Stimulated activated naive CD8-positive, alpha-beta T cell treated with anti-CD3 and anti-CD28 coated beads, Interleukin-15, amount 100 ng/mL, for 72 hours (primary cell): ENCODE measurements around the gene CAVIN1.
"Not testable (repeated sequence)": the region's sequence is repeated elsewhere in the genome, so short reads cannot be mapped to it uniquely, and the experiment has no call there.

Experiments used
- ATAC-seq: fragments of 150-1000 bp; cut with Tn5 transposase; 2 replicates; pipeline ENCODE4 v1.10.0; 2021; ENCODE audit warnings: mild to moderate bottlenecking, moderate library complexity
- DNase-seq, 2 donors: peaks; one replicate each; pipeline ENCODE4 v3.0.0; 2021 to 2022
- H3K27ac Mint-ChIP-seq, 2 donors: one replicate each; pipeline ENCODE4 v1.8.0; 2022; ENCODE audit warnings: mild to moderate bottlenecking in 2 of 2, mixed read lengths in 2 of 2, moderate library complexity in 2 of 2
- H3K27me3 Mint-ChIP-seq: one replicate; pipeline ENCODE4 v1.8.0; 2022; ENCODE audit warnings: mixed read lengths
- H3K4me1 Mint-ChIP-seq: one replicate; pipeline ENCODE4 v1.8.0; 2022; ENCODE audit warnings: mild to moderate bottlenecking, mixed read lengths
- H3K4me3 Mint-ChIP-seq, 2 donors: one replicate each; pipeline ENCODE4 v1.8.0; 2022; ENCODE audit warnings: mild to moderate bottlenecking in 2 of 2, mixed read lengths in 2 of 2, moderate library complexity in 1 of 2
- H3K9me3 Mint-ChIP-seq, 2 donors: one replicate each; pipeline ENCODE4 v1.8.0; 2022; ENCODE audit warnings: mixed read lengths in 2 of 2

CAVIN1 gene

DNA sequence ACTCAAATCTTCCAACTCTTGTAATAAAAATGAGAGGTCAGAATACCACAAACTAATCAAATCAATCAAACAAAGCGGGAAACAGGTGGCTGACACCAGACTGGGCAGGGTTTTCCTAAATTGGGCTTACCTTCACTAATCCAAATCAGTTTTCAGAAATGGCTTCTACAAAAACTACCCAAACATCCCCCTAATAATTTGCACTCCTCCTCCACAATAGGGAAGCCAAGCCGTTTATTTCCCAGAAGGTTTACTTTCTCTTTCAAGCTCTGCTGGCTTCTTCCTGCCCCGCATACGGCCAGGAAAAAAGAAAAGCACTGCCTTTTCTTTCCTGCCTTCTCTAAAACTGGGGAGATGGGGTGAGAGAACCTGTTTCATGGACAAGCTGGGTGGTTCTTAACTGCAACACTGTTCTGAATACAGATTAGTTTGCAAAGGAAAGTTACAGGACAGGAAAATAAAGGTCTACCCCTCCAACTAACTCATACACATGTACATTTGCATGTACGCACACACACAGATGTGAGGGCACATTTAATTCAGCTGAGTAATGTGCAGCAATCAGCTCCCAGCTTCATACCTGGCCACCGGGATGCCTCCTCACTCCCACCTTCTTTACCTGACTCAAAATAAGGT lies 44.0 kb downstream of the CAVIN1 start:
- peak; percentile 85 for ATAC-seq
- Mint-ChIP-seq H3K4me1 (peaks cover 88% of the 10 kb centered on the region), H3K9me3 (no peaks in the 10 kb centered on the region)

DNA sequence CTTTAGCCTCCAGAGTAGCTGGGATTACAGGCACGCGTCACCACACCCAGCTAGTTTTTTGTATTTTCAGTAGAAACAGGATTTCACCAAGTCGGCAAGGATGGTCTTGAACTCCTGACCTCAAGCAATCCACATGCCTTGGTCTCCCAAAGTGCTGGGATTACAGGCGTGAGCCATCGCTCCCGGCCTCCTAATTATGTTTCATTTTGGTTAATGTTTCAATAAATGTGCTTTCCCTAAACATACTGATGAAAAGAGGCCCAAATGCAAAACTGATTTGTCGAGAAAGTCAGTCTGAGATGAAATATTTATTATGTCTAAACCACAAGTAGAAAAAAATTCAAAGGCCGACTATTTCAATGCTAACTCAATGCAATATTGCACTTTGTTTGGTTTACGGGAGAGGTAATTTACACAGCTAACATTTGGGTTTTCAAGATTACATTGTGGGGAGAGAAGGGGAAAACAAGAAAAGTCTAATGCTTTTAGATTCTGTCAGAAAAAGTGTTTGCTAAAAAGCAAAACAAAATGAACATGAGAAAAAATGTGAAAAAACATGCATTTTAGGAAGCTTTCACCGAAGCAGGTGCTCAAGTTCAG lies 44.6 kb downstream of the CAVIN1 start:
- peaks cover 85% of the 10 kb centered on the region for H3K4me1 Mint-ChIP-seq
- DNase-seq: no peak
- ATAC-seq: peak; percentile 59
- peak overlapping the region; percentile 76 to 81 for H3K4me3 Mint-ChIP-seq
- H3K9me3 Mint-ChIP-seq: no peaks in the 10 kb centered on the region
- H3K27me3 Mint-ChIP-seq: no peaks in the 10 kb centered on the region
- H3K27ac Mint-ChIP-seq: peak overlapping the region; percentile 23 to 86

More for the DNA sequence above, 44.0 kb downstream of the CAVIN1 start:
- DNase-seq: peak in 1 of 2 donors; percentile 26
- peak overlapping the region; percentile 57 to 93 for H3K27ac Mint-ChIP-seq
- H3K4me3 Mint-ChIP-seq: peak overlapping the region; percentile 76 to 81
- no peaks in the 10 kb centered on the region for H3K27me3 Mint-ChIP-seq

DNA sequence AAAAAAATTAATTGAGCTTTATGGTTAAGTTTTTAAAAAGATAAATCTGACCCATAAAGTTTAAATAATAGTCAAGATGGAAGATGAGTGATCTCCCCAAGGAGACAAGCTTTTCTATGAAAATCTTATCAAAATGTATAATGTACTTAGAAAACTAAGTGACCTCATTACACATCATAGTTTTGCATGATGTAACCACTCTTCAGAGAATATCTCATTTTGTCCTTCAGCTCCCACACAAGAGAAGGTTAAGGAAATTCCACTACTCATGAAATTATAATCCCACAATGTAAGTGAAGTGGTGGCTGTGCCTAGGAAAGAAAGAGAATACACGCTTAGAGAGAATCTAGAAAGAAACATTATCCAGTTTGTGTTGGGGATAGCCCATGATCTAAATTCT lies 49.2 kb downstream of the CAVIN1 start:
- Mint-ChIP-seq H3K27me3 (no peaks in the 10 kb centered on the region), H3K4me1 (peaks cover 67% of the 10 kb centered on the region), H3K27ac (no peak overlapping the region), H3K9me3 (no peaks in the 10 kb centered on the region), H3K4me3 (no peak overlapping the region)
- DNase-seq: no peak
- no peak for ATAC-seq

DNA sequence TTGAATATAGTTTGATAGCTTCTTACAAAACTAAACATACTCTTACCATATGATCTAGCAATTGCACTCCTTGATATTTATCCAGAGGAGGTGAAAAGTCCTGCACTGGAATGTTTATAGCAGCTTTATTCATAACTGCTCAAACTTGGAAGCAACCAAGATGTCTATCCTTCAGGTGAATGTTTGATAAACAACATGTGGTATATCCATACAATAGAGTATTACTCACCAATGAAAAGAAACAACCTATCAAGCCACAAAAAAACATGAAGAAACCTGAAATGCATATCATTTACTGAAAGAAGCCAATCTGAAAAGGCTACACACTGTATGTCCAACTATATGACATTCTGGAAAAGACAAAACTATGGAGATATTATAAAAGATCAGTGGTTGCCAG lies 50.9 kb downstream of the CAVIN1 start:
- H3K9me3 Mint-ChIP-seq: no peaks in the 10 kb centered on the region
- no peak overlapping the region for H3K27ac Mint-ChIP-seq
- no peak overlapping the region for H3K4me3 Mint-ChIP-seq
- H3K27me3 Mint-ChIP-seq: no peaks in the 10 kb centered on the region
- no peak for ATAC-seq
- peaks cover 60% of the 10 kb centered on the region for H3K4me1 Mint-ChIP-seq
- DNase-seq: no peak

DNA sequence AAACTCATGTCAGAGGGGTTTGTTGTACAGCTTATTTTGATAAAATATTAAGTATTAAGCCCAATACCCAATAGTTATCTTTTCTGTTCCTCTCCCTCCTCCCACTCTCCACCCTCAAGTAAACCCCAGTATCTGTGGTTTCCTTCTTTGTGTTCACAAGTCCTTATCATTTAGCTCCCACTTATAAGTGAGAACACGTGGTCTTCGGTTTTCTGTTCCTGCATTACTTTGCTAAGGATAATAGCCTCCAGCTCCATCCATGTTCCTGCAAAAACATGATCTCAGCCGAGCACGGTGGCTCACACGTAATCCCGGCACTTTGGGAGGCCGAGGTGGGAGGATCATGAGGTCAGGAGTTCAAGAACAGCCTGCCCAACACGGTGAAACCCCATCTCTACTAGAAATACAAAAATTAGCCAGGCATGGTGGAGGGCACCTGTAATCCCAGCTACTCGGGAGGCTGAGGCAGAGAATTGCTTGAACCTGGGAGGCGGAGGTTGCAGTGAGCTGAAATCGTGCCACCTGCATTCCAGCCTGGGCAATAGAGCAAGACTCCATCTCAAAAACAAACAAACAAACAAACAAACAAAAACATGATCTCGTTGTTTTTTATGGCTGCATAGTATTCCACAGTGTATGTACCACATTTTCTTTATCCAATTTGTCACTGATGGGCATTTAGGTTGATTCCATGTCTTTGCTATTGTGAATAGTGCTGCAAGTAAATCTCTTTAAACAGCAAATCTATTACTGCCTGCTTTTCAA lies 54.1 kb downstream of the CAVIN1 start:
- peak overlapping the region in 1 of 2 donors; percentile 19 for H3K4me3 Mint-ChIP-seq
- peaks cover 69% of the 10 kb centered on the region for H3K4me1 Mint-ChIP-seq
- not testable (repeated sequence) for H3K27me3 Mint-ChIP-seq, H3K27ac Mint-ChIP-seq, ATAC-seq, DNase-seq, H3K9me3 Mint-ChIP-seq

DNA sequence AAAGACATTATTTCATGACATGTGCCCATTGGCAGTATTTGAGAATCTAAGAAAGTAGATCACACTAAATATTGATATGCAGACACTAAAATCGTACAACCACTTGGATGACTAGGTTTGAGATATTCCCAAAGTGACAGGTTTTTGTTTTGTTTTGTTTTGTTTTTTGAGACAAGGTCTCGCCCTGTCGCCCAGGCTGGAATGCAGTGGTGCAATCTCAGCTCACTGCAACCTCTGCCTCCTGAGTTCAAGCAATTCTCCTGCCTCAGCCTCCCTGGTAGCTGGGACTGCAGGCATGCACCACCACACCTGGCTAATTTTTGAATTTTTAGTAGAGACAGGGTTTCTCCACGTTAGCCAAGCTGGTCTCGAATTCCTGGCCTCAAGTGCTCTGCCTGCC lies 54.7 kb downstream of the CAVIN1 start:
- peaks cover 73% of the 10 kb centered on the region for H3K4me1 Mint-ChIP-seq
- H3K4me3 Mint-ChIP-seq, H3K27ac Mint-ChIP-seq, H3K27me3 Mint-ChIP-seq, DNase-seq, ATAC-seq, H3K9me3 Mint-ChIP-seq: not testable (repeated sequence)

DNA sequence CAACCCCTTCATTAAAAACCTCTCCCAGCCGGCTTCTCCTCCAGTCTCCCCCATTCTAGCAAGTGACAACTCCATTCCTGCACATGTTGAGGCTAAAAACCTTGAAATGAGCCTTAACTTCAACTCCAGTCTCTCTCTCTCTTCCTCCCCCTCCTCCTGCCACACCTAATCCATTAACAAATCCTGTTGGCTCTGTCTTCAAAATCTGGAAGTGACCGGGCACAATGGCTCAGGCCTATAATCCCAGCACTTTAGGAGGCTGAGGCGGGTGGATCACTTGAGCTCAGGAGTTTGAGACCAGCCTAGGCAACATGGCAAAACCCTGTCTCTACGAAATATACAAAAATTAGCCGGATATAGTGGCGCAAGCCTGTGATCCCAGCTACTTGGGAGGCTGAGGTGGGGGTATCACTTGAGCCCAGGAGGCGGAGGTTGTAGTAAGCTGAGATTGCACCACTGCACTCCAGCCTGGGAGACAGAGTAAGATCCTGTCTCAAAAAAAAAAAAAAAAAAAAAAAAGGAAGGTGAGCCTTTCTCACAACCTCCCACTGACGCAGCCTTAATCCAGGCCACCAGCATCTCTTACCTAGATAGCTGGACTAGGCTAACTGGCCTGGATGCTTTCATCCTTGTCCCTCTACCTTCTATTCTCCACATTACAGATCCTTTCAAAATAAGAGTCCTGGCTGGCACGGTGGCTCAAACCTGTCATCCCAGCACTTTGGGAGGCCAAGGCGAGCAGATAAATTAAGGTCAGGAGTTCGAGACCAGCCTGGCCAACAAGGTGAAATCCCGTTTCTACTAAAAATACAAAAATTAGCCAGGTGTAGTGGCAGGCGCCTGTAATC lies 56.7 kb downstream of the CAVIN1 start:
- Mint-ChIP-seq H3K27ac (peak overlapping the region in 1 of 2 donors; percentile 34), H3K4me1 (peaks cover 86% of the 10 kb centered on the region), H3K4me3 (peak overlapping the region in 1 of 2 donors; percentile 48)
- not testable (repeated sequence) for ATAC-seq, DNase-seq, H3K9me3 Mint-ChIP-seq, H3K27me3 Mint-ChIP-seq

DNA sequence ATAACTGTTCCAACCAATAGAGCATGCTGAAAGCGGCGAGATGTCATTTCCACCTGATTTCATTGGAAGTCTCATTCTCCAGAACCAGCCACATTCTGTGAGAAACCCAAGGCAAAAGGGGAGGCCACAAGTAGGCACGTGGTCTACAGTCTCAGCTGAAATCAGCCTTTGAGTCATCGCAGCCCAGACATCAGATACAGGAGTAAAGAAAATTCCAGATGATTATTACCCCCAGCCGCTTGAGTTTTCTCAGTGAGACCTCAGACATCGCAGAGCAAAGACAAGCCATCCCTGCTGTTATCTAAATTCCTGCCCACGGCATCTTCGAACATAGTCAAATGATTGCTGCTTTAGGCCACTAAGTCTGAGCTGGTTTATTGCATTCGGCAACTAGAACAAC lies 57.9 kb downstream of the CAVIN1 start:
- Mint-ChIP-seq H3K4me3 (peak overlapping the region; percentile 45 to 48), H3K9me3 (no peaks in the 10 kb centered on the region), H3K27ac (no peak overlapping the region), H3K27me3 (no peaks in the 10 kb centered on the region), H3K4me1 (peaks cover 82% of the 10 kb centered on the region)
- ATAC-seq: peak; percentile 39
- DNase-seq: no peak

DNA sequence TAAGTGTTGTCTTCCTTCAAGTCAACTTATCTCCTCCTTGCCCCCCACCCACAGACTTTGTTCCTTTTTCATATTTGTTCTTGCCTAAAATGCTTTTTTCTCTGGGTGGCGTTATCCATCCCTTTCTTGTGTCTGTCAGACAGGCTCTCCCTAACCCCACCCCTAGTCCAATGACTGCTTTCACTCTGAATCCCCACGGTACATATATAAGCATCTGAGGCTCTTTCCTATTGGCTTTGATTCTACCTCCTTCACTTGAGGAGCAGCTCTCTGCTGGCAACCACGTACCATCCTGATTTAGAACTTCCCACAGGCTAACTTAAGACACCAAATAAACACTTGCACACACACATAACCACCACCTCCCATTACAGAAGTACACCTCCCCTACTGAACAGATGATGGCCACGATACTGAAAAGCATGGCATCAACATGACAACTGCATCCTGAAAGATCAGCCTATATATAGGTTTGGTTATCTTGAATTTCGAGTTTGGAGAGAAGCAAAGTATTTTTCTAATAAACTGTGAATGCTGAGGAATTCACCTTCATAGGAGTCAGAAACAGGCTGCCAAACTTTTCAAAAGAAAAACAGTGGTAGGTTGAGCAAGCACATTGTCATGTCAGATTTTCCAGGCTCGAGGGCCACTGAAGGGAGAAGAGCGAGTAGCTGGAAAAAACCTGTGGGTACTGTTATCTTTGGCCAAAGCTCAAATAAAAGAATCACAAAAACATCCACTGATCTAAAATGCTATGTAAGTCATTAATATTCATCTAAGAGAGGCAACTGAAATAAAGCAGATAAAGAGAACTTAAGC lies 59.1 kb downstream of the CAVIN1 start:
- ATAC-seq (no peak), DNase-seq (no peak)
- H3K9me3 Mint-ChIP-seq: no peaks in the 10 kb centered on the region
- H3K4me3 Mint-ChIP-seq: peak overlapping the region in 1 of 2 donors; percentile 16
- H3K4me1 Mint-ChIP-seq: peaks cover 81% of the 10 kb centered on the region
- H3K27me3 Mint-ChIP-seq: no peaks in the 10 kb centered on the region
- peak overlapping the region in 1 of 2 donors; percentile 54 for H3K27ac Mint-ChIP-seq

DNA sequence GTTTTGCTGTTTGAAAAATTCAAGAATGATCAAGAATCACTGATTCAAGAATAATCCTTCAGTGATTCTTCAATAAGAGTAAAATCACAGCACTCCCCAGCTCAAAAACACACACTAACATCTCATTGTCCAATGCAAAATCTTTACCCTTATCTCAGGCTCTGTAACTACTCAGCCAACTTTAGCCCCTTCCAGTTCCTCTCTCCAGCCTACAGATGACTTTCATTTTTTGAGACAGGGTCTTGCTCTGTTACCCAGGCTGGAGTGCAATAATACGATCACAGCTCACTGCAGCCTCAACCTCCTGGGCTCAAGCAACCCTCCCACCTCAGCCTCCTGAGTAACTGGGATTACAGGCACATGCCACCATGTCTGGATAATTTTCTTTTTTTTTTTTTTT lies 59.8 kb downstream of the CAVIN1 start:
- no peaks in the 10 kb centered on the region for H3K27me3 Mint-ChIP-seq
- H3K4me1 Mint-ChIP-seq: peaks cover 85% of the 10 kb centered on the region
- peak overlapping the region in 1 of 2 donors; percentile 49 for H3K27ac Mint-ChIP-seq
- ATAC-seq: no peak
- H3K4me3 Mint-ChIP-seq: peak overlapping the region in 1 of 2 donors; percentile 4
- H3K9me3 Mint-ChIP-seq: no peaks in the 10 kb centered on the region
- no peak for DNase-seq

DNA sequence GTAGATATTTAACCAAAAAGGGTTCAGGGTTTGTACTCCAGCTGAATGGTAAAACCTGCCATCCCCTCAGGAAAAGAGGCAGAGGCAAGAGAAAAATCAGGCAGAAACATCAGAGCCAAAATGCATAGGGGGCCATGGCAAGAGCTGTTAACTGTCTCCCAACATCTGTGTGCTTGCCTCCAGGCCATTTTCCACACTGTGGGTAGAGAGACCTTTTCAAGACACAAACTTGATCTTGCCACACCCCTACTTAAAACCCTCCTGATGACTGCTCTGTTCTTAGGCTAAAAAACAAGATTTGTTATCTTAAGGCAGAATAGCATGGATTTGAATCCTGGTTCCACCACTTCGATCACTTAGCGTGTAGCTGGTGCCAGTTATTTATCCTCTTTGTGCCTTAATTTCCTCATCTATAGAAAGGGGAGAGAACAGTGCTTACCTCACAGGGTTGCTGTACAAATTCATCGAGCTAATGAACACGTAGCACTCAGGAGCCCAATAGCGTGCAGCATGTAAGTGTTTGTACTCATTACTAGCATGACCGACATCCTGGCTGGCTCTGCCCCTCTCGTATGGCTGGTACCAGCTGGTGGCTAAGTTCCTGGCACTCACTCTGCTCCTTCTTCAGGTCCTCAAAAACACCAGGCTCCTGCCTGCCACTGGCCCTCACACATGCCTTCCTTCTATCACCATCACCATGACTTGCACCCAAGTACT lies 60.7 kb downstream of the CAVIN1 start:
- DNase-seq (no peak), ATAC-seq (no peak)
- Mint-ChIP-seq H3K4me1 (peaks cover 83% of the 10 kb centered on the region), H3K27ac (no peak overlapping the region), H3K9me3 (no peaks in the 10 kb centered on the region), H3K4me3 (peak overlapping the region; percentile 27 to 52), H3K27me3 (no peaks in the 10 kb centered on the region)

DNA sequence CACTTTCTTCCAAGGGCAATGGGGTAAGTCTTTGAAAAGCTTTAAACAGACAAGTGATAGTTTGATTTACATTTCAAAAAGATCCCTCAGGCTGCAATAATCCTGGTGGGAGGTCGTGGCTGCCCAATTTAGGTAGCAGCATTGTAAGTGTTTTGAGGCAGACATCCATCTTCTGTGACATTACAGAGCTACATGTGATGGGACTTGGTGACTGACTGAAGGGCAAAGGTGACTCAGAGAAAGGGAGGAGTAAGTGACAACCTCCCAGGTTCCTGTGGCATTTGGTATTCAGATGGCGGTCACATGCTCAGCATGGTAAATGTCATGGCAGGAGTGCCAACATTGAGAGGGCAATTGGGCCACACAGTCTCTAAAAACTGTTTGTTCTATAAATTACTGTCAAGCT lies 61.3 kb downstream of the CAVIN1 start:
- H3K27ac Mint-ChIP-seq: no peak overlapping the region
- H3K9me3 Mint-ChIP-seq: no peaks in the 10 kb centered on the region
- peak overlapping the region; percentile 27 to 52 for H3K4me3 Mint-ChIP-seq
- H3K4me1 Mint-ChIP-seq: peaks cover 82% of the 10 kb centered on the region
- no peaks in the 10 kb centered on the region for H3K27me3 Mint-ChIP-seq
- DNase-seq (peak in 1 of 2 donors; percentile 55), ATAC-seq (peak; percentile 97)

DNA sequence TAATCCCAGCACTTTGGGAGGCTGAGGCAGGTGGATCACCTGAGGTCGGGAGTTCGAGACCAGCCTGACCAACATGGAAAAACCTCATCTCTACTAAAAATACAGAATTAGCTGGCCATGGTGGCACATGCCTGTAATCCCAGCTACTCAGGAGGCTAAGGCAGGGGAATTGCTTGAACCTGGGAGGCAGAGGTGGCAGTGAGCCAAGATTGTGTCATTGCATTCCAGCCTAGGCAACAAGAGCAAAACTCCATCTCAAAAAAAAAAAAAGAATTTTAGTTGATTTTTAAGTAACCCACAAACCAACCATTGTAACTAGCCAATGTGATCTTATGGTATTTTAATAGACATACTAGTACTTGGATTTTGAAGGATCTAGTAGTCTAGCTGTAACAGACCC lies 62.7 kb downstream of the CAVIN1 start:
- H3K9me3 Mint-ChIP-seq, DNase-seq, H3K27me3 Mint-ChIP-seq, ATAC-seq, H3K4me3 Mint-ChIP-seq: not testable (repeated sequence)
- H3K27ac Mint-ChIP-seq: peak overlapping the region in 1 of 2 donors; percentile 48
- peaks cover 83% of the 10 kb centered on the region for H3K4me1 Mint-ChIP-seq

DNA sequence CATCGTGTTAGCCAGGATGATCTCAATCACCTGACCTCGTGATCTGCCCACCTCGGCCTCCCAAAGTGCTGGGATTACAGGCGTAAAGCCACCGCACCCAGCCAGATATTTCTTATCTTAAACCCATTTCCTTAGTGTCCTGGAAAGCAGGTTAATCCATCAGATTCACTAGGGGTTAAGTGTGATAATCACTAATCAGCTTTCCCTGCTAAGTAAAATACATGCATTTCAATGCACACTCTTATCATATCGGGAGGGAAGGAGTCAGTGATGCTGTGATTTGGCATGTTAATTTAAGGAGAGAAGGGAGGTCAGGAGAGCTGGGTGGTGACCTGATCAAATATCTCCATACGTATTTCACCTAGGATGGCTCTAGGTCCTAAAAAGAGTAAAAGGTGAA lies 63.9 kb downstream of the CAVIN1 start:
- no peaks in the 10 kb centered on the region for H3K9me3 Mint-ChIP-seq
- H3K27ac Mint-ChIP-seq: no peak overlapping the region
- no peak overlapping the region for H3K4me3 Mint-ChIP-seq
- DNase-seq (no peak), ATAC-seq (no peak)
- H3K4me1 Mint-ChIP-seq: peaks cover 82% of the 10 kb centered on the region
- H3K27me3 Mint-ChIP-seq: no peaks in the 10 kb centered on the region
